ENCODE measurements around the gene CIDEB.

CIDEB gene

GRCh38 chr14:24266344-24267244 lies 41.2 kb downstream of the CIDEB start:
- no peak for DNase-seq

- no peak for DNase-seq
Observed at GRCh38 chr14:24264298-24264697, 43.5 kb downstream of the CIDEB start.

- no peak for DNase-seq
Observed at GRCh38 chr14:24263848-24264247, 43.9 kb downstream of the CIDEB start.

- DNase-seq: no peak
Observed at GRCh38 chr14:24262821-24263733, 44.7 kb downstream of the CIDEB start, which contains the start of gene TGM1. Gene TGM1, minus strand, starts transcription at chr14:24263177. Its CDS starts 825 bp downstream, at chr14:24262352.

- no peak for DNase-seq
Observed at GRCh38 chr14:24261969-24262327, 45.8 kb downstream of the CIDEB start.

GRCh38 chr14:24261256-24261968 lies 46.4 kb downstream of the CIDEB start:
- no peak for DNase-seq

- no peak for DNase-seq
Observed at GRCh38 chr14:24260780-24261157, 47.0 kb downstream of the CIDEB start.

- no peak for DNase-seq
Observed at GRCh38 chr14:24260026-24260779, 47.6 kb downstream of the CIDEB start.

- DNase-seq: no peak
Observed at GRCh38 chr14:24259282-24260025, 48.3 kb downstream of the CIDEB start.

GRCh38 chr14:24258548-24259265 lies 49.1 kb downstream of the CIDEB start:
- DNase-seq: no peak

- DNase-seq: no peak
Observed at GRCh38 chr14:24258119-24258518, 49.7 kb downstream of the CIDEB start.

- no peak for DNase-seq
Observed at GRCh38 chr14:24256960-24257359, 50.8 kb downstream of the CIDEB start.

- DNase-seq: no peak
Observed at GRCh38 chr14:24255931-24256711, 51.7 kb downstream of the CIDEB start.

- no peak for DNase-seq
Observed at GRCh38 chr14:24255438-24255837, 52.3 kb downstream of the CIDEB start.

Measured in NCI-H524 treated with DMSO at 0.1 percent for 48 hours (cell line).